Ovary (tissue), 9 donors: ENCODE measurements around the gene CELA3B. TPM values are rescaled to one million over a fixed set of nuclear protein-coding genes. Genes with fewer than 3 reads are reported as not detected.

ENCODE experiments used
- DNase-seq, 5 donors: peaks; one replicate each; pipeline ENCODE4 v3.0.0-alpha.2; 2019 to 2020
- H3K27ac ChIP-seq, 2 donors: fragments of 200-600 bp; one replicate each; pipeline versions ENCODE4 v1.5.1 to v1.8.0; 2019 to 2022
- H3K27me3 ChIP-seq: fragments of 200-600 bp; one replicate; pipeline ENCODE4 v1.8.0; 2022
- H3K36me3 ChIP-seq: fragments of 200-600 bp; sonication (generic); one replicate; pipeline ENCODE4 v1.5.1; 2019
- H3K4me1 ChIP-seq: one replicate; pipeline ENCODE4 v1.8.1; 2013; ENCODE audit warnings: mild to moderate bottlenecking, moderate library complexity; ENCODE audit not compliant: insufficient read depth
- H3K4me3 ChIP-seq: fragments of 200-600 bp; sonication (generic); one replicate; pipeline ENCODE4 v1.5.1; 2017
- H3K9me3 ChIP-seq, 2 donors: fragments of 200-600 bp in 1 of 2; sonication (generic) in 1 of 2; one replicate each; pipeline versions ENCODE4 v1.5.1 to v1.8.1; 2013 to 2019; ENCODE audit warnings: mild to moderate bottlenecking in 1 of 2, moderate library complexity in 1 of 2
- EP300 ChIP-seq: sonication (generic); formaldehyde crosslinking; IDR thresholded peaks from one replicate; pipeline ENCODE4 v1.6.1; 2017; ENCODE audit warnings: antibody characterized with exemption
- POLR2A ChIP-seq: fragments of 450-650 bp; IDR thresholded peaks from one replicate; pipeline ENCODE4 v1.6.1; 2017; ENCODE audit warnings: antibody characterized with exemption, mild to moderate bottlenecking, moderate library complexity
- WGBS, 3 donors: extraction: QIAGEN DNeasy Blood & Tissue Kit in 1 of 3; methylation state at CpG; one replicate each; pipeline versions ENCODE4 v1.1.5 to v1.1.7; 2013 to 2017; 5-methylcytosine and 5-hydroxymethylcytosine counted together
- intact Hi-C, 4 donors: fragments of 100-400 bp; cut with DNase I; formaldehyde crosslinking; loops; one replicate each; pipeline versions ENCODE4 v1.11.0 to v1.15.1; 2022 to 2023
- polyA plus RNA-seq, 2 donors: library from polyadenylated mRNA; stranded (reverse); fragments of 200-250 nt in 1 of 2; fragments of 350-450 nt in 1 of 2; fragmentation: Illumina TruSeq in 1 of 2; extraction: RNeasy Lipid Tissue Mini Kit (QIAGEN cat#74804) in 1 of 2; gene quantifications; one replicate each; pipeline ENCODE4 v1.2.3, GENCODE V29; 2013 to 2014
- total RNA-seq, 7 donors: library from RNA; depleted of rRNA in 2 of 7; stranded (reverse); fragments of >200 nt in 2 of 7; fragmentation: NEBNext Ultra II Directional in 3 of 7; extraction: Animal tissue kit (Norgen Biotek cat#: 25700) in 3 of 7; gene quantifications; one replicate each; pipeline versions ENCODE4 v1.1.0 to v1.2.4, GENCODE V29; 2016 to 2023
- TF ChIP-seq, protein P1 (sequence below), 3 donors: fragments of 450-650 bp in 2 of 3; fragments of 200-600 bp in 1 of 3; IDR thresholded peaks; one replicate each; pipeline versions ENCODE4 v1.5.1 to v1.8.0; 2016 to 2022; ENCODE audit warnings: antibody characterized with exemption in 3 of 3, mild to moderate bottlenecking in 1 of 3
- donor health status: DM: no; HTN: no; CAD: no; lungs with moderate emphysema.
- donor health status: DM: no; HTN: no; CAD: no.
- donor health status: Bipolar disorder and iron deficiency.
- donor health status: DM: yes; HTN: yes; CAD: no.
- donor health status: DM: no; HTN: no; CAD: no.
- donor health status: DM: yes; HTN: yes; CAD: no.

The CELA3B gene
- total and polyA plus RNA-seq, 9 donors = 2.6 to 19.2 (median 15.4) TPM; not detected in 6

DNA sequence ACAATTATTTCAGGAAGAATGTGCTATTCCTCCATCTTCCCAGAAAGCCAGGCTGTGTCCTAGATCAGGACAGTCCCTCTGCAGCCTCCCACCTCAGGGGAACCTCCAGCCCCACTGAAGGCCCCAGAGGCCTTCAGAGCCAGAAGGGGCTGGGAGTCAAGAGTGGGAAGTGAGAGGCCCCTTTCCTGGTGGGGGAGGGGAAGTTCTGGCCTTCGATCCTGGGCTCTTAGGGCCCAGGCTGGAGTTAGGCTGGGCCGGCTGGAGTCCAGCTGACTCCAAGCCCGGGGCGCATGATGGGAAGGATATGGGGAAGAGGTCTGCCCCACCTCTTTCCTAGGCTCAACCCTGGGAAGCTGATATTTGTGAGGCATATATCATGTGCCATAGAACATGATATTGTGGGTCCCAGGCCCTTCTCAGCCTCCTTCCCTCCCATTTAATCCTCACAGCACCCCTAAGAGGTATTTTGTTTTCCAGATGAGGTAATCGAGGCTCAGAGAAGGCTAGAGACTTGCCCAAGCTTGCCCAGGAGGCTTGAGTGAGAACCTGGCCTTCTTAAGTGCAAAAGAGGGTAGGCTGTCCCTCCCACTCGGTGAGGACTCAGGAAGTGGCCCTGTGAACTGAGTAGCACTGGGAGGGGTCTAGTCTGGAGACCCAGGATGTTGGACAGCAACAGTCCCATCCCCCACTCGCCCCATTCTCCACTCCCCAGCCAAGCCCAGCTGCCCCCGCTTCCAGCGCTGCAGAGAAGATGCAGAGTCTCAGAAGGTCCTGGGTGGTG, 21.1 kb upstream of the CELA3B start:
- TF ChIP-seq, protein P1, sequence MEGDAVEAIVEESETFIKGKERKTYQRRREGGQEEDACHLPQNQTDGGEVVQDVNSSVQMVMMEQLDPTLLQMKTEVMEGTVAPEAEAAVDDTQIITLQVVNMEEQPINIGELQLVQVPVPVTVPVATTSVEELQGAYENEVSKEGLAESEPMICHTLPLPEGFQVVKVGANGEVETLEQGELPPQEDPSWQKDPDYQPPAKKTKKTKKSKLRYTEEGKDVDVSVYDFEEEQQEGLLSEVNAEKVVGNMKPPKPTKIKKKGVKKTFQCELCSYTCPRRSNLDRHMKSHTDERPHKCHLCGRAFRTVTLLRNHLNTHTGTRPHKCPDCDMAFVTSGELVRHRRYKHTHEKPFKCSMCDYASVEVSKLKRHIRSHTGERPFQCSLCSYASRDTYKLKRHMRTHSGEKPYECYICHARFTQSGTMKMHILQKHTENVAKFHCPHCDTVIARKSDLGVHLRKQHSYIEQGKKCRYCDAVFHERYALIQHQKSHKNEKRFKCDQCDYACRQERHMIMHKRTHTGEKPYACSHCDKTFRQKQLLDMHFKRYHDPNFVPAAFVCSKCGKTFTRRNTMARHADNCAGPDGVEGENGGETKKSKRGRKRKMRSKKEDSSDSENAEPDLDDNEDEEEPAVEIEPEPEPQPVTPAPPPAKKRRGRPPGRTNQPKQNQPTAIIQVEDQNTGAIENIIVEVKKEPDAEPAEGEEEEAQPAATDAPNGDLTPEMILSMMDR (IDR thresholded peaks at IDR 0.05) = no peak
- no peak for TF ChIP-seq EP300
- TF ChIP-seq POLR2A = no peak
- peaks cover 3% of the 10 kb centered on the region for H3K4me1 ChIP-seq
- WGBS, 3 donors = 59 to 75% (median 61%) methylated on average over 9 of the region's 9 CpGs
- DNase-seq = no peak
- H3K36me3 ChIP-seq = no peaks in the 10 kb centered on the region
- H3K27ac ChIP-seq = no peak overlapping the region
- no peaks in the 10 kb centered on the region for H3K27me3 ChIP-seq
- H3K9me3 ChIP-seq = no peaks in the 10 kb centered on the region
- intact Hi-C loops = no loop called here
- no peak overlapping the region for H3K4me3 ChIP-seq

DNA sequence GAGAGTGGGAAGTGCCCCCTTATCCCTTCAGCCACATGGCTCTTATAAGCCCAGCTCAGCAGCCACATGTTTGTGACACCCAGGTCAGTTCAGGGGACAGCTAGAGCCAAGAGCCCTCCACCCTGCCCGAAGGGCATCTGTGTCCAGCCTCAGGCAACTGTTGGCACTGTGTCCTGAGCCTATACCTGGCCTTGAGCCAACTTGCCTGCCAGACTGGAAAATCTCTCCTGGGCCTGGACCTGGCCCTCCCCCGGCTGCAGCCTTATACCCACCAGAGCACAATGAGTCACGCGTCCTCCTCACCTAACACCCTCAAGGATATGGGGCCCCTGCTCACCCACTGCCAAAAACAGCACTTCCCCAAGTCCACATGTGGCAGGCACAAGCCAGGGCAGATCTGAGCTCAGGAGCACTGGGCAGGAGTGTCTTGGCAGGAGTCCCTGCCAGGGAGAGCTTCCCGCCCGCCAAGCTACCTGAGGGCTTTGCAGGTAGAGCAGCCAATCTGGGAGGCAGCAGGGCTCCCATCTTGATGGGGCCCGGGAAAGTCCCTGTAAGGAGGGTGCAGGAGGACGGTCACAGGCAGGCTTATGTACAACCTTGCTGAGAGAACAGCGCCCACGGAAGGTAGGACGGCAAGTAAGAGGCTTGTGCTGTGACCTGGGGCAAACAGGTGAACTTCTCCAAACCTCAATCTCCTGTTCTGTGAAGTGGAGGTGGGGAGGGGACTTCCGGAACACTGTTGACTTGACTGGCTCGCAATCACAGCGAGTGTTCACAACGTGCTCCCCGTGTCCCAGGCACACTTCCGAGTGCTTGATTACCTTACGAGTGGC, 19.9 kb upstream of the CELA3B start:
- H3K27me3 ChIP-seq = no peaks in the 10 kb centered on the region
- intact Hi-C loops = no loop called here
- TF ChIP-seq EP300 (no peak), POLR2A (no peak)
- TF ChIP-seq, protein P1 (IDR thresholded peaks at IDR 0.05) = no peak
- no peaks in the 10 kb centered on the region for H3K36me3 ChIP-seq
- 79 to 81% (median 79%) methylated on average over 18 of the region's 18 CpGs for WGBS, 3 donors
- no peak overlapping the region for H3K27ac ChIP-seq
- H3K4me1 ChIP-seq = peaks cover 3% of the 10 kb centered on the region
- no peaks in the 10 kb centered on the region for H3K9me3 ChIP-seq
- peak in 1 of 5 donors; percentile 22 for DNase-seq
- H3K4me3 ChIP-seq = no peak overlapping the region

DNA sequence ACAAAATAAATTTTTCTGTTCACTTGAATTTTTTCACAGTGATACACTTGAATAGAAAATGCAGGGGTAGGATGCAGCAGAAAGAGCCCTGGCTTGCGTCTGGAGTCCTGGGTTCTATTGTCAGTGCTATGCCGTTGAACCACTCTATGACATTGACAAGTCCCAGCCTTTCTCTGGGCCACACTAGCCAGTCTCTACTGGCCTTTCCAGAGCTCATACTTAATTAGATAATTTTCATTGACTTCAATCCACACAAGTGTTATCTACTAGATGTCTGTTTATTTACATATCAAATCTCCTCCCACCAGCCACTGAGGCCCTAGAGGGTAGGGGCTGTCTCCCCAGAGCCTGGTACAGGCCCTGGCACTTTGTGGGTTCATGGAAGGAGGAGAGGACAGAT, 15.5 kb upstream of the CELA3B start:
- H3K9me3 ChIP-seq = no peaks in the 10 kb centered on the region
- no peak overlapping the region for H3K4me3 ChIP-seq
- H3K27ac ChIP-seq = no peak overlapping the region
- H3K4me1 ChIP-seq = no peaks in the 10 kb centered on the region
- no peaks in the 10 kb centered on the region for H3K27me3 ChIP-seq
- no peak for DNase-seq
- no peak for TF ChIP-seq EP300
- TF ChIP-seq, protein P1 (IDR thresholded peaks at IDR 0.05) = no peak
- no peaks in the 10 kb centered on the region for H3K36me3 ChIP-seq
- 44 to 51% (median 45%) methylated on average over 2 of the region's 2 CpGs for whole genome bisulfite sequencing, 3 donors
- intact Hi-C loops = loop anchor here in 2 of 4 donors (10.0 kb wide), 1 partner anchor 97 kb away; no protein-coding TSS in a partner anchor

DNA sequence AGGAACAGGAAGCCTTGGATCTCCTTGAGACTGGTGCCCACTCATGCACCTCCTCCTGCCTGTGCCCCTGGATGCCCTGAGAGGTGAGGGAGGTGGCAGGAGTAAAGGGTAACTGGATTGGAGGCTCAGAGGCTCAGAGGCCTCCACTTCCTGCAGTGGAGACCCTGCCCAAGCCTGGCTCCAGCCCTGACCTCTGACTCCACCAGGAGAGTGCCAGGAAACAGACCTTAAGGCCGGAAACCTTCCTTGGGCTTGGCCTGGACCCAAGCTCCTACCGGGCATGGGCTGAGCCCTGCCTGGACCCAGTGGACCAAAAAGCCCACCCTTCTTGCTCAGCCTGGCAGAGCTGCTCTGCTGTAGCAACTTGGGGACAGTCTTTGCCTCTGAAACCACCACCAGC, 15.0 kb upstream of the CELA3B start:
- intact Hi-C loops = loop anchor here in 2 of 4 donors (10.0 kb wide), 1 partner anchor 97 kb away; no protein-coding TSS in a partner anchor
- H3K27me3 ChIP-seq = no peaks in the 10 kb centered on the region
- H3K4me3 ChIP-seq = no peak overlapping the region
- H3K9me3 ChIP-seq = no peaks in the 10 kb centered on the region
- H3K4me1 ChIP-seq = no peaks in the 10 kb centered on the region
- H3K36me3 ChIP-seq = no peaks in the 10 kb centered on the region
- TF ChIP-seq, protein P1 (IDR thresholded peaks at IDR 0.05) = no peak
- TF ChIP-seq EP300 (no peak), POLR2A (no peak)
- DNase-seq = no peak
- no peak overlapping the region for H3K27ac ChIP-seq
- whole genome bisulfite sequencing, 3 donors = 57 to 77% (median 63%) methylated on average over 2 of the region's 2 CpGs
